Neural cell (in vitro differentiated cells): ENCODE measurements around the gene PDE7B. TPM values are rescaled to one million over a fixed set of nuclear protein-coding genes. Genes with fewer than 3 reads are reported as not detected.

Source experiments
- H2AFZ ChIP-seq: fragments of 200-600, 300-800 bp; sonication (generic), shearing (Covaris generic); 2 replicates; pipeline ENCODE4 v1.6.0; 2014; ENCODE audit warnings: low read depth, mild to moderate bottlenecking, antibody characterized with exemption, low read length, moderate library complexity
- H3F3A ChIP-seq: fragments of 200-600 bp; shearing (Covaris generic); 2 replicates; pipeline ENCODE4 v1.6.1; 2016; ENCODE audit warnings: mild to moderate bottlenecking, moderate library complexity, mixed read lengths, antibody characterized with exemption, low read length; ENCODE audit not compliant: insufficient read depth, poor library complexity, severe bottlenecking
- H3K27ac ChIP-seq: fragments of 200-600, 300-800 bp; sonication (generic), shearing (Covaris generic); 2 replicates; pipeline ENCODE4 v1.5.1; 2014; ENCODE audit warnings: mild to moderate bottlenecking, low read length, moderate library complexity
- H3K27me3 ChIP-seq: fragments of 300-800, 200-600 bp; sonication (generic), shearing (Covaris generic); 2 replicates; pipeline ENCODE4 v1.6.0; 2014; ENCODE audit warnings: mild to moderate bottlenecking, low read depth, low read length, moderate library complexity; ENCODE audit not compliant: insufficient read depth
- H3K36me3 ChIP-seq: fragments of 300-800, 200-600 bp; sonication (generic), shearing (Covaris generic); 2 replicates; pipeline ENCODE4 v1.5.1; 2014; ENCODE audit warnings: mild to moderate bottlenecking, antibody characterized with exemption, low read length, moderate library complexity; ENCODE audit not compliant: insufficient read depth
- H3K4me2 ChIP-seq: fragments of 300-800, 200-600 bp; sonication (generic), shearing (Covaris generic); 2 replicates; pipeline ENCODE4 v1.6.0; 2014; ENCODE audit warnings: mild to moderate bottlenecking, low read length
- H3K4me3 ChIP-seq: fragments of 300-800, 200-600 bp; sonication (generic), shearing (Covaris generic); 2 replicates; pipeline ENCODE4 v1.5.1; 2014; ENCODE audit warnings: mild to moderate bottlenecking, low read length, moderate library complexity
- H3K79me2 ChIP-seq: fragments of 200-600 bp; shearing (Covaris generic); replicated peaks from 2 replicates; pipeline ENCODE4 v1.6.0; 2014; ENCODE audit warnings: mild to moderate bottlenecking, low read length, moderate library complexity; ENCODE audit not compliant: insufficient read depth
- H3K9ac ChIP-seq: fragments of 300-800, 200-600 bp; sonication (generic), shearing (Covaris generic); 2 replicates; pipeline ENCODE4 v1.6.1; 2016; ENCODE audit warnings: mild to moderate bottlenecking, low read length, mixed read lengths
- H3K9me2 ChIP-seq: fragments of 200-600 bp; shearing (Covaris generic); 2 replicates; pipeline ENCODE4 v1.6.1; 2016; ENCODE audit warnings: mild to moderate bottlenecking, low read length, mixed read lengths; ENCODE audit not compliant: insufficient read depth
- H3K9me3 ChIP-seq: fragments of 200-600, 300-800 bp; sonication (generic), shearing (Covaris generic); 2 replicates; pipeline ENCODE4 v1.6.1; 2016; ENCODE audit warnings: mild to moderate bottlenecking, mixed run types, low read length, moderate library complexity, mixed read lengths
- H4K20me1 ChIP-seq: fragments of 200-600 bp; shearing (Covaris generic); 2 replicates; pipeline ENCODE4 v1.6.1; 2016; ENCODE audit warnings: mild to moderate bottlenecking, mixed run types; ENCODE audit not compliant: insufficient read depth
- CTCF ChIP-seq: fragments of 450-650 bp; IDR thresholded peaks from 2 replicates; pipeline ENCODE4 v1.5.1; 2014; ENCODE audit warnings: antibody characterized with exemption, mild to moderate bottlenecking, moderate library complexity; ENCODE audit not compliant: poor library complexity, severe bottlenecking
- EP300 ChIP-seq: fragments of 450-650 bp; conservative IDR thresholded peaks from 2 replicates; pipeline ENCODE4 v1.6.1; 2014; ENCODE audit warnings: antibody characterized with exemption, mild to moderate bottlenecking, moderate library complexity; ENCODE audit not compliant: poor library complexity, severe bottlenecking
- EZH2 ChIP-seq: fragments of 200-600, 300-800 bp; shearing (Covaris generic), sonication (generic); IDR thresholded peaks from 2 replicates; pipeline ENCODE4 v1.6.1; 2014; ENCODE audit warnings: antibody characterized with exemption, low read length, borderline replicate concordance, mild to moderate bottlenecking; ENCODE audit not compliant: insufficient read depth, poor library complexity, severe bottlenecking
- MXI1 ChIP-seq: fragments of 450-650 bp; conservative IDR thresholded peaks from 2 replicates; pipeline ENCODE4 v1.6.1; 2014; ENCODE audit warnings: antibody characterized with exemption, mild to moderate bottlenecking; ENCODE audit not compliant: poor library complexity, severe bottlenecking
- POLR2AphosphoS5 ChIP-seq: IDR thresholded peaks from 2 replicates; pipeline ENCODE4 v1.6.1; 2012
- RAD21 ChIP-seq: fragments of 450-650 bp; conservative IDR thresholded peaks from 2 replicates; pipeline ENCODE4 v1.6.1; 2014; ENCODE audit warnings: antibody characterized with exemption, mild to moderate bottlenecking, moderate library complexity
- REST ChIP-seq: IDR thresholded peaks from 2 replicates; pipeline ENCODE4 v1.6.1; 2012; ENCODE audit warnings: borderline replicate concordance
- SMC3 ChIP-seq: fragments of 450-650 bp; conservative IDR thresholded peaks from 2 replicates; pipeline ENCODE4 v1.6.1; 2014; ENCODE audit warnings: antibody characterized with exemption, mild to moderate bottlenecking, moderate library complexity; ENCODE audit not compliant: poor library complexity
- TAF1 ChIP-seq: IDR thresholded peaks from 2 replicates; pipeline ENCODE4 v1.6.1; 2012; ENCODE audit warnings: low read depth
- polyA plus RNA-seq: library from polyadenylated mRNA; depleted of rRNA; stranded (reverse); fragments of >200 nt; gene quantifications from 2 replicates; pipeline ENCODE4 v1.2.3, GENCODE V29; 2014

Gene PDE7B
- polyA plus RNA-seq, 1 donor from 2014 or later, result 5.9 TPM

- no peaks in the 10 kb centered on the region for H3K36me3 ChIP-seq
- H4K20me1 ChIP-seq, result no peaks in the 10 kb centered on the region
- no peaks in the 10 kb centered on the region for H3K27me3 ChIP-seq
- no peak overlapping the region for H3K27ac ChIP-seq
- H3K4me2 ChIP-seq, result no peak overlapping the region
- no peak for TF ChIP-seq TAF1
- no peak for TF ChIP-seq EP300
- TF ChIP-seq POLR2AphosphoS5, result no peak
- H3K79me2 ChIP-seq, result no peaks in the 10 kb centered on the region
- H3K9ac ChIP-seq, result no peak overlapping the region
- no peaks in the 10 kb centered on the region for H3K9me2 ChIP-seq
- no peak overlapping the region for H2AFZ ChIP-seq
- H3K9me3 ChIP-seq, result no peaks in the 10 kb centered on the region
- H3K4me3 ChIP-seq, result no peak overlapping the region
- H3F3A ChIP-seq, result no peaks in the 10 kb centered on the region
Measured at GRCh38 chr6:135895231-135895911, 43.9 kb downstream of the PDE7B start.

- H3K4me3 ChIP-seq, result no peak overlapping the region
- H2AFZ ChIP-seq, result no peak overlapping the region
- no peak overlapping the region for H3K27ac ChIP-seq
- H3K36me3 ChIP-seq, result no peaks in the 10 kb centered on the region
- H3K9ac ChIP-seq, result no peak overlapping the region
- H3K9me3 ChIP-seq, result no peaks in the 10 kb centered on the region
- TF ChIP-seq TAF1, result no peak
- TF ChIP-seq EP300, result no peak
- no peak for TF ChIP-seq CTCF
- TF ChIP-seq RAD21, result no peak
- no peak for TF ChIP-seq POLR2AphosphoS5
- no peak for TF ChIP-seq SMC3
- no peak for TF ChIP-seq REST
- no peak for TF ChIP-seq MXI1
- TF ChIP-seq EZH2, result no peak
- H3K79me2 ChIP-seq, result no peaks in the 10 kb centered on the region
- H3K27me3 ChIP-seq, result no peaks in the 10 kb centered on the region
- H3K4me2 ChIP-seq, result no peak overlapping the region
- no peaks in the 10 kb centered on the region for H3F3A ChIP-seq
- no peaks in the 10 kb centered on the region for H4K20me1 ChIP-seq
- H3K9me2 ChIP-seq, result no peaks in the 10 kb centered on the region
Measured at GRCh38 chr6:135897087-135897486, 45.6 kb downstream of the PDE7B start.
